ENCODE results near the gene ZYX. TPM values are rescaled to one million over a fixed set of nuclear protein-coding genes. Genes with fewer than 3 reads are reported as not detected.

Gene ZYX
- polyA plus RNA-seq, 2 of the 4 experiments (the other 2 are of a cell fraction) = 13.3 to 109 TPM

GRCh38 chr7:143410521-143411004, 29.4 kb downstream of the ZYX start:
- CTCF ChIA-PET = interaction anchor here (1.2 to 1.3 kb wide), 3 partner anchors 22 to 170 kb away, joined by 3 to 4 read pairs (median 4); no protein-coding TSS in a partner anchor
- no peaks in the 10 kb centered on the region for H3K9me3 ChIP-seq
- DNase-seq (ENCODE audit: low read depth in 1 of 2, low spot score in 1 of 2) = no peak
- 64% methylated on average over 6 of the region's 6 CpGs for WGBS (ENCODE audit: missing lambda C conversion rate)
- no peak for TF ChIP-seq PHF8 (IDR thresholded peaks at IDR 0.05; ENCODE audit: borderline replicate concordance, low read depth)
- no peak for TF ChIP-seq BCL3 (IDR thresholded peaks at IDR 0.05)
- no peak for TF ChIP-seq POLR2A (IDR thresholded peaks at IDR 0.05; ENCODE audit: low read length)
- TF ChIP-seq MAZ (IDR thresholded peaks at IDR 0.05; ENCODE audit: borderline replicate concordance, low read depth, low read length) = no peak
- TF ChIP-seq FOSL2 (IDR thresholded peaks at IDR 0.05) = no peak
- no peak for TF ChIP-seq FOSL2 (CRISPR knock-in tag; IDR thresholded peaks at IDR 0.05)
- no peak for TF ChIP-seq HOXB13 (CRISPR knock-in tag; IDR thresholded peaks at IDR 0.05; ENCODE audit: low read depth)
- H3K4me3 ChIP-seq = no peak overlapping the region
- no peak for ATAC-seq
- POLR2A ChIA-PET = no interaction called here
- H3K27ac ChIP-seq = no peak overlapping the region
- no peak for FAIRE-seq
- H3K4me2 ChIP-seq = no peak overlapping the region
- peaks cover 10% of the 10 kb centered on the region; the same call in 2 of the 3 replicates for H3K4me1 ChIP-seq

- TF ChIP-seq ESRRA (IDR thresholded peaks at IDR 0.05; ENCODE audit: borderline replicate concordance, low read length) (no peak), MAZ (IDR thresholded peaks at IDR 0.05; ENCODE audit: borderline replicate concordance, low read depth, low read length) (no peak), HOXB5 (CRISPR knock-in tag; IDR thresholded peaks at IDR 0.05) (no peak), MAX (IDR thresholded peaks at IDR 0.05) (no peak), CHD4 (IDR thresholded peaks at IDR 0.05; ENCODE audit: borderline replicate concordance) (no peak), CHD2 (IDR thresholded peaks at IDR 0.05; ENCODE audit: low read length, partially characterized antibody) (no peak), KDM5A (IDR thresholded peaks at IDR 0.05) (no peak), SREBF2 (IDR thresholded peaks at IDR 0.05) (no peak), KDM1A (IDR thresholded peaks at IDR 0.05; ENCODE audit: low read depth) (no peak)
- no peak for DNase-seq (ENCODE audit: low read depth in 1 of 2, low spot score in 1 of 2)
- no peak overlapping the region for H3K4me3 ChIP-seq
- POLR2A ChIA-PET = no interaction called here
- no peak overlapping the region for H3K27ac ChIP-seq
- WGBS (ENCODE audit: missing lambda C conversion rate) = 67% methylated on average over 5 of the region's 5 CpGs
- no peak for ATAC-seq
- H3K4me1 ChIP-seq = peaks cover 12% of the 10 kb centered on the region; the same call in 2 of the 3 replicates
- H3K4me2 ChIP-seq = no peak overlapping the region
- no peaks in the 10 kb centered on the region for H3K9me3 ChIP-seq
- CTCF ChIA-PET = interaction anchor here (1.3 kb wide), 1 partner anchor 21 kb away, joined by 4 read pairs; no protein-coding TSS in a partner anchor
- no peak for FAIRE-seq
Measured at GRCh38 chr7:143411976-143412708, 31.0 kb downstream of the ZYX start.

- POLR2A ChIA-PET = no interaction called here
- DNase-seq (ENCODE audit: low read depth in 1 of 2, low spot score in 1 of 2) (no peak), ATAC-seq (no peak), FAIRE-seq (no peak)
- Histone ChIP-seq H3K4me1 (peaks cover 12% of the 10 kb centered on the region; the same call in 2 of the 3 replicates), H3K4me3 (no peak overlapping the region), H3K27ac (no peak overlapping the region), H3K4me2 (peak overlapping the region; percentile 41; the same call in 1 of the 3 replicates), H3K9me3 (no peaks in the 10 kb centered on the region)
- TF ChIP-seq CBX8 (IDR thresholded peaks at IDR 0.05) (no peak), FOSL2 (IDR thresholded peaks at IDR 0.05) (no peak), FOSL2 (CRISPR knock-in tag; IDR thresholded peaks at IDR 0.05) (no peak), HEYL (CRISPR knock-in tag; IDR thresholded peaks at IDR 0.05) (no peak), POLR2A (IDR thresholded peaks at IDR 0.05; ENCODE audit: low read length) (no peak), BCL3 (IDR thresholded peaks at IDR 0.05) (no peak), CTCF (IDR thresholded peaks at IDR 0.05) (no peak), HDAC2 (IDR thresholded peaks at IDR 0.05) (no peak), REST (IDR thresholded peaks at IDR 0.05) (no peak), EHF (CRISPR knock-in tag; IDR thresholded peaks at IDR 0.05) (no peak), GATA3 (IDR thresholded peaks at IDR 0.05; ENCODE audit: borderline replicate concordance) (no peak), PBX3 (IDR thresholded peaks at IDR 0.05) (no peak), CBX2 (IDR thresholded peaks at IDR 0.05; ENCODE audit: borderline replicate concordance, low read depth) (no peak)
- CTCF ChIA-PET = interaction anchor here (1.3 kb wide), 1 partner anchor 20 kb away, joined by 4 read pairs; no protein-coding TSS in a partner anchor
- 69% methylated on average over 8 of the region's 8 CpGs for WGBS (ENCODE audit: missing lambda C conversion rate)
Measured at GRCh38 chr7:143413123-143413522, 32.0 kb downstream of the ZYX start.
